Activated CD4-positive, alpha-beta T cell treated with anti-CD3 and anti-CD28 coated beads for 24 hours (primary cell): ENCODE data around the gene OAS3.
"Not testable (repeated sequence)": the region's sequence is repeated elsewhere in the genome, so short reads cannot be mapped to it uniquely, and the experiment has no call there.

ENCODE experiments used
- DNase-seq, 2 donors: peaks; one replicate each; pipeline ENCODE4 v3.0.0-alpha.2; 2020; ENCODE audit warnings: low read depth in 2 of 2

OAS3 gene

GRCh38 chr12:112980491-112981158 is 42.4 kb downstream of the OAS3 start:
- no peak for DNase-seq

- no peak for DNase-seq
Observed at GRCh38 chr12:112985642-112986290, 47.5 kb downstream of the OAS3 start.

GRCh38 chr12:112986291-112986800 is 48.1 kb downstream of the OAS3 start:
- no peak for DNase-seq

GRCh38 chr12:112987561-112987960 is 49.3 kb downstream of the OAS3 start:
- no peak for DNase-seq

- DNase-seq = no peak
Observed at GRCh38 chr12:112988224-112988623, 50.0 kb downstream of the OAS3 start.

GRCh38 chr12:112988823-112989385 is 50.6 kb downstream of the OAS3 start:
- not testable (repeated sequence) for DNase-seq

- no peak for DNase-seq
Observed at GRCh38 chr12:112989806-112990205, 51.5 kb downstream of the OAS3 start.

GRCh38 chr12:112992541-112993398 is 54.5 kb downstream of the OAS3 start:
- DNase-seq = peak in 1 of 2 donors; percentile 48

GRCh38 chr12:112995008-112995407 is 56.7 kb downstream of the OAS3 start:
- DNase-seq = no peak

GRCh38 chr12:112996501-112996900 is 58.2 kb downstream of the OAS3 start:
- DNase-seq = no peak

- DNase-seq = no peak
Observed at GRCh38 chr12:112997506-112997905, 59.2 kb downstream of the OAS3 start.

- DNase-seq = no peak
Observed at GRCh38 chr12:112998987-112999767, 60.9 kb downstream of the OAS3 start.

- no peak for DNase-seq
Observed at GRCh38 chr12:113000433-113000832, 62.2 kb downstream of the OAS3 start.

GRCh38 chr12:113002155-113002554 is 63.9 kb downstream of the OAS3 start:
- no peak for DNase-seq

GRCh38 chr12:113002676-113003075 is 64.4 kb downstream of the OAS3 start:
- DNase-seq = no peak

- no peak for DNase-seq
Observed at GRCh38 chr12:113003636-113004035, 65.4 kb downstream of the OAS3 start.

GRCh38 chr12:113005762-113006161 is 67.5 kb downstream of the OAS3 start:
- DNase-seq = no peak

- DNase-seq = no peak
Observed at GRCh38 chr12:113006206-113006605, 67.9 kb downstream of the OAS3 start.

- no peak for DNase-seq
Observed at GRCh38 chr12:113006641-113007040, 68.4 kb downstream of the OAS3 start.

GRCh38 chr12:113007166-113007565 is 68.9 kb downstream of the OAS3 start:
- no peak for DNase-seq

- DNase-seq = no peak
Observed at GRCh38 chr12:113010701-113011100, 72.4 kb downstream of the OAS3 start.
